ENCODE data around the gene TMEM39A.

The TMEM39A gene

DNA sequence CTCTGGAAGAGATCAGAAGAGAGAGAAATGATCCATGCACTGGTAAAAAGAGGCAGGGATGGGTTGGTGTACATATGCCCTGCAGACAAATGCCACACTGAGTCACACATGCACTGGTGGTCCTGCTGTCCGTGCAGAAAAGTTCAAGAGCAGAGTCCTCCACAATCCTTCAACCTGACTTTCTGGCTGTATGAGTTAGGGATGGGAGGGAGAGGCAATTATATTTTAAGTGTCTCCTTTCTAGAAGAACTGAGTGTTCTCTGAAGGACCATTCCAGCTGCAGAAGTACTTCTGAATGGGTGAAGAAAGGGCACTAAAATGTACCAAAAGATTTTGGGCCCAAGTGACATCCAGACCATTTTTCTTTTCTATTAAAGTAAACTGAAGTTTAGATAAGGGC, 26.4 kb downstream of the TMEM39A start:
- in situ Hi-C loops (cut with MboI; ENCODE audit: low pct_unique_long_range_greater_than_20kb, low sequenced_read_pairs, unreplicated experiment) = no loop called here
- no peak for DNase-seq (ENCODE audit: low spot score)
- no peak for TF ChIP-seq CTCF (IDR thresholded peaks at IDR 0.05; ENCODE audit: extremely low read depth, insufficient read depth, missing control alignments)

GRCh38 chr3:119434703-119435102, 28.7 kb downstream of the TMEM39A start:
- TF ChIP-seq CTCF (IDR thresholded peaks at IDR 0.05; ENCODE audit: extremely low read depth, insufficient read depth, missing control alignments) = no peak
- no peak for DNase-seq (ENCODE audit: low spot score)
- in situ Hi-C loops (cut with MboI; ENCODE audit: low pct_unique_long_range_greater_than_20kb, low sequenced_read_pairs, unreplicated experiment) = no loop called here

GRCh38 chr3:119433613-119434325, 29.6 kb downstream of the TMEM39A start:
- in situ Hi-C loops (cut with MboI; ENCODE audit: low pct_unique_long_range_greater_than_20kb, low sequenced_read_pairs, unreplicated experiment) = no loop called here
- no peak for TF ChIP-seq CTCF (IDR thresholded peaks at IDR 0.05; ENCODE audit: extremely low read depth, insufficient read depth, missing control alignments)
- DNase-seq (ENCODE audit: low spot score) = no peak

GRCh38 chr3:119428538-119428937, 34.9 kb downstream of the TMEM39A start:
- in situ Hi-C loops (cut with MboI; ENCODE audit: low pct_unique_long_range_greater_than_20kb, low sequenced_read_pairs, unreplicated experiment) = no loop called here
- TF ChIP-seq CTCF (IDR thresholded peaks at IDR 0.05; ENCODE audit: extremely low read depth, insufficient read depth, missing control alignments) = peak; percentile 12
- DNase-seq (ENCODE audit: low spot score) = no peak

DNA sequence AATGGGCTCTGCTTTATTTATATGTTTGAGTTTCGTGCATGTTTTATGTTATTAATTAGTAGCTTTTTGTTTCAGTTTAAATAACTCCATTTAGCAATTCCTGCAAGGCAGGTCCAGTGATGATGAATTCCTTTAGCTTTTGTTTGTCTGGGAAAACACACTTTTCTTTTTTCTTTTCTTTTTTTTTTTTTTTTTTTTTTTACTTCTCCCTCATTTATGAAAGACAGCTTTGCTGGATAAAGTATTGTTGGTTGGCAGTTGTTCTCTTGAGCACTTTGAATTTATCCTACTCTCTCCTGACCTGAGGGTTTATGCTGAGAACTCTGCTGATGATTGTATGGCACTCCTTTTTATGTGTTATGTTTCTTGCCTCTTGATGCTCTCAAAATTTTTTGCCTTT, 35.7 kb downstream of the TMEM39A start:
- in situ Hi-C loops (cut with MboI; ENCODE audit: low pct_unique_long_range_greater_than_20kb, low sequenced_read_pairs, unreplicated experiment) = no loop called here
- DNase-seq (ENCODE audit: low spot score) = no peak
- no peak for TF ChIP-seq CTCF (IDR thresholded peaks at IDR 0.05; ENCODE audit: extremely low read depth, insufficient read depth, missing control alignments)

GRCh38 chr3:119420196-119420595, 43.2 kb downstream of the TMEM39A start:
- peak; percentile 21 for TF ChIP-seq CTCF (IDR thresholded peaks at IDR 0.05; ENCODE audit: extremely low read depth, insufficient read depth, missing control alignments)
- no peak for DNase-seq (ENCODE audit: low spot score)
- in situ Hi-C loops (cut with MboI; ENCODE audit: low pct_unique_long_range_greater_than_20kb, low sequenced_read_pairs, unreplicated experiment) = no loop called here

Measured in GM13977 (cell line).